Fibroblast of the aortic adventitia (primary cell): ENCODE measurements around the gene EME1. TPM values are rescaled to one million over a fixed set of nuclear protein-coding genes. Genes with fewer than 3 reads are reported as not detected.

Source experiments
- DNase-seq: peaks from one replicate; pipeline ENCODE4 v3.0.0-alpha.2; 2010; ENCODE audit warnings: low read depth
- H3K4me3 ChIP-seq: 2 replicates; pipeline ENCODE4 v1.5.1; 2011; ENCODE audit warnings: low read depth, mild to moderate bottlenecking, control low read depth, low read length, moderate library complexity
- total RNA-seq: library from RNA; depleted of rRNA; stranded (reverse); fragments of >200 nt; gene quantifications from 2 replicates; pipeline ENCODE4 v1.2.3, GENCODE V29; 2012; ENCODE audit warnings: low replicate concordance
- TF ChIP-seq, protein P1 (sequence below): IDR thresholded peaks from 2 replicates; pipeline ENCODE4 v1.5.1; 2011; ENCODE audit warnings: mild to moderate bottlenecking, low read length, control low read depth, inconsistent platforms; ENCODE audit not compliant: insufficient read depth

Gene EME1
- total RNA-seq, 1 donor = 9.1 TPM

DNA sequence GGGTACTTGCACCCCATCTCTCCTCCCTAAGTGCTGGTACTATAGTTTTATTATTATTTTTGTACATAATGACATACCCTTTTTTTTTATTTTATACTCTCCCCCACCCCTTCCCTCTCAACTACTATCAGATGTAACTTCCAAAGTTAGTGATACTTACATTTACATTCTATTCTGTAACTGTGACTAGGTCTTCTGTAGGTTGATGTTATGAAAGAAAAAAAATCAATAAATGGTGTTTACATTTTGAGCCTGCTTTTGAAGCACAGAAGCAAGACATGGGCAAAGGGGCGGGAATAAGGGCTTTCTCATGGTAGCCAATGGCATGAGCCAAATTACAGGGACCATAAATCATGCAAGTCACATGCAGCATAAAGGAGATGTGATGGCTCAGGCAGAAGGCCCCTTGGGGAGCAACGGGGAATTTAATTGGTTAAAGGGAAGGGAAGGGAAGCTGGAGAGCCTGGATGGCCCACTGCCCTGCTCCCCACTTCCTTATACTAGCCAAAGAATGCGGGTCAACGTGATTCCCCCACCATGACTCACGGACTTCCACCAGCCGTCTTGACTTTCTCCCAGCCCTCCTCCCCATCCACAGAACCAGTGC is 50.6 kb downstream of the EME1 start:
- DNase-seq = peak; percentile 91
- TF ChIP-seq, protein P1, sequence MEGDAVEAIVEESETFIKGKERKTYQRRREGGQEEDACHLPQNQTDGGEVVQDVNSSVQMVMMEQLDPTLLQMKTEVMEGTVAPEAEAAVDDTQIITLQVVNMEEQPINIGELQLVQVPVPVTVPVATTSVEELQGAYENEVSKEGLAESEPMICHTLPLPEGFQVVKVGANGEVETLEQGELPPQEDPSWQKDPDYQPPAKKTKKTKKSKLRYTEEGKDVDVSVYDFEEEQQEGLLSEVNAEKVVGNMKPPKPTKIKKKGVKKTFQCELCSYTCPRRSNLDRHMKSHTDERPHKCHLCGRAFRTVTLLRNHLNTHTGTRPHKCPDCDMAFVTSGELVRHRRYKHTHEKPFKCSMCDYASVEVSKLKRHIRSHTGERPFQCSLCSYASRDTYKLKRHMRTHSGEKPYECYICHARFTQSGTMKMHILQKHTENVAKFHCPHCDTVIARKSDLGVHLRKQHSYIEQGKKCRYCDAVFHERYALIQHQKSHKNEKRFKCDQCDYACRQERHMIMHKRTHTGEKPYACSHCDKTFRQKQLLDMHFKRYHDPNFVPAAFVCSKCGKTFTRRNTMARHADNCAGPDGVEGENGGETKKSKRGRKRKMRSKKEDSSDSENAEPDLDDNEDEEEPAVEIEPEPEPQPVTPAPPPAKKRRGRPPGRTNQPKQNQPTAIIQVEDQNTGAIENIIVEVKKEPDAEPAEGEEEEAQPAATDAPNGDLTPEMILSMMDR = no peak
- H3K4me3 ChIP-seq = no peak overlapping the region

DNA sequence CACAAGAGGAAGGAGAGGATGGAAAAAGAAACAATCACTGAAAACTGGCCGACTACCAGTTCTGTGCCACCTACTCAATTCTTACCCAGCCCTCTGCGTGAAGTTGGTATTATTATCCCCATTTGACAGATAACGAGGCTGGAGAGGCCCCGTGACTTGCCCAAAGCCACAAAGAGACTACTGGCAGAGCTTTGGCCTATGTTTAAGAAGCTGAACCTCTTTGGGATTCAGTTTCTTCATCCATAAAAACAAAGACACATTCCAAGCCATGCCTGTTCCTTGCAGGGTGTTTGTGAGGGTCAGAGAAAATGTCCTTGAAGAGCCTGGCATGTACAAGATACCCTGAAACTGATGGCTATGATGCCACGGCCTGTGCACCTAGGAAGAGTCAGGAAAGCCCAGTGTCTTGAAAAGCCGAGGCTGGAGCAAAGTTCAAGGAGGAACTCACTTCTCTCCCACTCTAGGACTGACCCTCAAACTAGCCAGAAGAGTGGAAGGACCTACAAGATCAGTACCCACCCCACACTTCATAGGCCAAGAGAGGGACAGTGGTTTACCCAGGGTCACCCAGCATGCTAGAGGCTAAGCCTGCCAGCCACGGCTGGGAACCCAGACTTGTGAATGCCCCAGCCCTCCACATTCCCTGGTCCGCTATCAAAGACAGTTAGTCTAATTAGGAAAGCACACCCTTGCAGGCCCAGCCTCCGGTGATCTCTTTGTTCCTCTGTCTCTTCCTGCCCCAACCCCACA is 51.4 kb downstream of the EME1 start:
- no peak overlapping the region for H3K4me3 ChIP-seq
- no peak for DNase-seq
- TF ChIP-seq, protein P1 = no peak

DNA sequence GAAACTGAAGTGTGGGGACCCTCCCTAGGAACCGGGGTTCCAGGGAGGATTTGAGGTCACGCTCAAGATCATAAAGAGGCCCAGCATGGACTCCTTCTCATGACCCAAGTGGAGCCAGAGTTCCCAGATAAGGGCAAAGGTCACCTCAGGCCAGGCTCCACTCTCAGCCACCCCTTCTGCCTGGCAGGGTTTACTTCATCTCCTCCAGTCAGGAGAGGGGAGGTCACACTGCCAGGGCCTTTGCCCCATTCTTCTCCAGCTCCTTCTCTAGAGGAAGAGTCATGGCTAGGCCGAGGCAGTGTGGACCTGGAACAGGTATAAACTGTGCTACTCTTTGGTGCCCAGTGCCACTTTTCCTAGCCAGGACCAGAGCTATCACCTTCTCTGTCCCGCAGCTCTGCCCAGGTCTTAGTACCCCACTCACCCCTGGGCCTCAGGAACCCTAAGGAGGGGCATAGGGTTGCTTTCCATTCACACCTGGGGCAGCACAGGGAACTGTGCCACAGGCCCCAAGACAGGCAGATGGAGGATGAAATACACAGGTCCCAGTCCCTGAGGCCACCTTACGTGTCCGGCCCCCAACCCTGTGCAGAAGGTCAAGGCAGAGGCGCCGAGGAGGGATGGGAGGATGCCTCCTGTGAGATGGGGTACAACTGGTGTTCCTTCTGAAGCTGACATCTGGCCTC is 52.1 kb downstream of the EME1 start:
- DNase-seq = no peak
- TF ChIP-seq, protein P1 = no peak
- H3K4me3 ChIP-seq = peak overlapping the region; percentile 69

- peak within 1 kb of the TSS; percentile 75 for H3K4me3 ChIP-seq
Measured at GRCh38 chr17:50425682-50426471, 52.8 kb downstream of the EME1 start, which contains the start of gene ACSF2. TSS of gene ACSF2 (plus strand) at chr17:50426218. CDS start at chr17:50426262, 44 bp downstream.

DNA sequence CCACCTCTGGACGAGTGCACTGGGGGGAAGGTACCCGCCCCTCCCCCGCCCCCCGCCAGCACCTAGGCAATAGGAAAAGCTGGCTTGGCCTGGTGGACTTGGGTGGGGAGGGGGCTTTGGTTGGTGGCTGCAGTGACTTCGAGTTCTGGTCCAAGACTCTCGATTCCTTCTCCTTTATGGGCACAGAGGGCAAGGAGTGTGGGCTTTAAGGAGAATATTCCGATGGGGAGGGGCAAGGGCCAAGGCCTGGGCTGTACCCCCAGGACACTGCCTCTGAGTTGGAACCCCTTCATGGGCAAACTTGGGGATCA is 53.4 kb downstream of the EME1 start:
- peak overlapping the region; percentile 75 for H3K4me3 ChIP-seq
- DNase-seq = no peak
- TF ChIP-seq, protein P1 = no peak

More at GRCh38 chr17:50425682-50426471, 52.8 kb downstream of the EME1 start, which contains the start of gene ACSF2:
- peak; percentile 32 for DNase-seq
- TF ChIP-seq, protein P1 = no peak
